Left lung (tissue), 10 donors: ENCODE data around the gene FGF12. TPM values are rescaled to one million over a fixed set of nuclear protein-coding genes. Genes with fewer than 3 reads are reported as not detected.

Source experiments
- ATAC-seq: fragments of 200-7000 bp; cut with Tn5 transposase; one replicate; pipeline ENCODE4 v1.9.1; 2020; ENCODE audit warnings: moderate library complexity
- DNase-seq, 4 donors: peaks; one replicate each; pipeline ENCODE4 v3.0.0-alpha.2; 2013 to 2020
- H3K27ac ChIP-seq, 2 donors: fragments of 200-600 bp; sonication (generic) in 1 of 2; one replicate each; pipeline versions ENCODE4 v1.5.0 to v1.8.0; 2020 to 2021
- H3K27me3 ChIP-seq, 2 donors: fragments of 200-600 bp; sonication (generic) in 1 of 2; one replicate each; pipeline versions ENCODE4 v1.5.0 to v1.8.0; 2020 to 2021
- H3K36me3 ChIP-seq, 2 donors: fragments of 200-600 bp; sonication (generic) in 1 of 2; one replicate each; pipeline versions ENCODE4 v1.5.0 to v1.8.0; 2020 to 2021
- H3K4me1 ChIP-seq, 2 donors: fragments of 200-600 bp; one replicate each; pipeline ENCODE4 v1.8.0; 2021
- H3K4me3 ChIP-seq, 2 donors: fragments of 200-600 bp; sonication (generic) in 1 of 2; one replicate each; pipeline versions ENCODE4 v1.5.0 to v1.8.0; 2020 to 2021; ENCODE audit warnings: mild to moderate bottlenecking in 1 of 2
- H3K9me3 ChIP-seq, 2 donors: fragments of 200-600 bp; sonication (generic) in 1 of 2; one replicate each; pipeline versions ENCODE4 v1.5.0 to v1.8.0; 2020 to 2021
- CTCF ChIP-seq, 2 donors: fragments of 200-600 bp; sonication (generic) in 1 of 2; IDR thresholded peaks; one replicate each; pipeline versions ENCODE4 v1.5.0 to v1.8.0; 2021; ENCODE audit warnings: antibody characterized with exemption in 2 of 2
- intact Hi-C, 2 donors: fragments of 100-400 bp; cut with DNase I; formaldehyde crosslinking; loops; one replicate each; pipeline versions ENCODE4 v1.11.2 to v1.14.2; 2022
- polyA plus RNA-seq, 6 donors: library from polyadenylated mRNA; unstranded; fragments of 120-200 nt; gene quantifications; one replicate each; pipeline ENCODE4 v1.2.1, GENCODE V29; 2013; ENCODE audit not compliant: insufficient read length in 6 of 6
- total RNA-seq, 2 donors: library from RNA; stranded (reverse); fragmentation: NEBNext Ultra II Directional; extraction: Animal tissue kit (Norgen Biotek cat#: 25700); gene quantifications; one replicate each; pipeline ENCODE4 v1.2.1, GENCODE V29; 2021
- donor health status: DM: no; HTN: yes; CAD: no.
- donor health status: DM: no; HTN: no; CAD: no.

FGF12 gene
- total and polyA plus RNA-seq, 8 donors: 1.0 to 10.2 (median 4.7) TPM

GRCh38 chr3:192253138-192253887, 474.0 kb downstream of the FGF12 start:
- DNase-seq (no peak), ATAC-seq (no peak)
- intact Hi-C loops: no loop called here
- no peaks in the 10 kb centered on the region for H3K9me3 ChIP-seq
- H3K27ac ChIP-seq: no peak overlapping the region
- H3K27me3 ChIP-seq: no peaks in the 10 kb centered on the region
- no peak overlapping the region for H3K4me3 ChIP-seq
- no peaks in the 10 kb centered on the region for H3K36me3 ChIP-seq
- TF ChIP-seq CTCF (IDR thresholded peaks at IDR 0.05): no peak
- H3K4me1 ChIP-seq: no peaks in the 10 kb centered on the region

GRCh38 chr3:192249516-192249915, 477.8 kb downstream of the FGF12 start:
- Histone ChIP-seq H3K36me3 (no peaks in the 10 kb centered on the region), H3K4me1 (no peaks in the 10 kb centered on the region), H3K27ac (no peak overlapping the region), H3K9me3 (no peaks in the 10 kb centered on the region), H3K27me3 (no peaks in the 10 kb centered on the region), H3K4me3 (no peak overlapping the region)
- no peak for DNase-seq
- intact Hi-C loops: no loop called here
- no peak for TF ChIP-seq CTCF (IDR thresholded peaks at IDR 0.05)
- ATAC-seq: no peak

- no peak for TF ChIP-seq CTCF (IDR thresholded peaks at IDR 0.05)
- H3K27ac ChIP-seq: no peak overlapping the region
- ATAC-seq: no peak
These were observed 480.3 kb downstream of the FGF12 start for GRCh38 chr3:192246847-192247559.

GRCh38 chr3:192244591-192244990, 482.8 kb downstream of the FGF12 start:
- ATAC-seq (no peak), DNase-seq (no peak)
- no peak overlapping the region for H3K27ac ChIP-seq
- no peaks in the 10 kb centered on the region for H3K4me1 ChIP-seq
- no peaks in the 10 kb centered on the region for H3K9me3 ChIP-seq
- intact Hi-C loops: no loop called here
- no peak overlapping the region for H3K4me3 ChIP-seq
- no peak for TF ChIP-seq CTCF (IDR thresholded peaks at IDR 0.05)
- H3K36me3 ChIP-seq: no peaks in the 10 kb centered on the region
- no peaks in the 10 kb centered on the region for H3K27me3 ChIP-seq

More at GRCh38 chr3:192246847-192247559, 480.3 kb downstream of the FGF12 start:
- Histone ChIP-seq H3K36me3 (no peaks in the 10 kb centered on the region), H3K27me3 (no peaks in the 10 kb centered on the region), H3K9me3 (no peaks in the 10 kb centered on the region), H3K4me3 (no peak overlapping the region), H3K4me1 (no peaks in the 10 kb centered on the region)
- intact Hi-C loops: no loop called here
- DNase-seq: no peak

- ATAC-seq (no peak), DNase-seq (no peak)
- Histone ChIP-seq H3K4me3 (no peak overlapping the region), H3K9me3 (no peaks in the 10 kb centered on the region), H3K36me3 (no peaks in the 10 kb centered on the region), H3K27me3 (no peaks in the 10 kb centered on the region), H3K27ac (no peak overlapping the region), H3K4me1 (no peaks in the 10 kb centered on the region)
- intact Hi-C loops: no loop called here
- TF ChIP-seq CTCF (IDR thresholded peaks at IDR 0.05): no peak
These were observed 487.4 kb downstream of the FGF12 start for GRCh38 chr3:192239956-192240355.
